GM12864 (cell line): ENCODE measurements around the gene ENKUR.
A peak's percentile ranks its signal among the peaks of the same experiment; 100 is the strongest.

Experiments used
- DNase-seq: peaks from one replicate; pipeline ENCODE4 v3.0.0-alpha.2; 2011; ENCODE audit warnings: low read depth
- H3K4me3 ChIP-seq: 2 replicates; pipeline ENCODE4 v1.5.1; 2011; ENCODE audit warnings: mild to moderate bottlenecking, low read depth, low read length, control low read depth
- TF ChIP-seq, protein P1 (sequence below): IDR thresholded peaks from 2 replicates; pipeline ENCODE4 v1.5.1; 2011; ENCODE audit warnings: low read depth, mild to moderate bottlenecking, moderate library complexity, low read length, control low read depth, inconsistent platforms; ENCODE audit errors: missing control alignments

Gene ENKUR

GRCh38 chr10:24989867-24990266, 26.1 kb downstream of the ENKUR start:
- TF ChIP-seq, protein P1, sequence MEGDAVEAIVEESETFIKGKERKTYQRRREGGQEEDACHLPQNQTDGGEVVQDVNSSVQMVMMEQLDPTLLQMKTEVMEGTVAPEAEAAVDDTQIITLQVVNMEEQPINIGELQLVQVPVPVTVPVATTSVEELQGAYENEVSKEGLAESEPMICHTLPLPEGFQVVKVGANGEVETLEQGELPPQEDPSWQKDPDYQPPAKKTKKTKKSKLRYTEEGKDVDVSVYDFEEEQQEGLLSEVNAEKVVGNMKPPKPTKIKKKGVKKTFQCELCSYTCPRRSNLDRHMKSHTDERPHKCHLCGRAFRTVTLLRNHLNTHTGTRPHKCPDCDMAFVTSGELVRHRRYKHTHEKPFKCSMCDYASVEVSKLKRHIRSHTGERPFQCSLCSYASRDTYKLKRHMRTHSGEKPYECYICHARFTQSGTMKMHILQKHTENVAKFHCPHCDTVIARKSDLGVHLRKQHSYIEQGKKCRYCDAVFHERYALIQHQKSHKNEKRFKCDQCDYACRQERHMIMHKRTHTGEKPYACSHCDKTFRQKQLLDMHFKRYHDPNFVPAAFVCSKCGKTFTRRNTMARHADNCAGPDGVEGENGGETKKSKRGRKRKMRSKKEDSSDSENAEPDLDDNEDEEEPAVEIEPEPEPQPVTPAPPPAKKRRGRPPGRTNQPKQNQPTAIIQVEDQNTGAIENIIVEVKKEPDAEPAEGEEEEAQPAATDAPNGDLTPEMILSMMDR, result no peak
- H3K4me3 ChIP-seq, result no peak overlapping the region
- no peak for DNase-seq

GRCh38 chr10:24988831-24989640, 26.9 kb downstream of the ENKUR start:
- DNase-seq, result no peak
- no peak overlapping the region for H3K4me3 ChIP-seq
- TF ChIP-seq, protein P1, result no peak

DNA sequence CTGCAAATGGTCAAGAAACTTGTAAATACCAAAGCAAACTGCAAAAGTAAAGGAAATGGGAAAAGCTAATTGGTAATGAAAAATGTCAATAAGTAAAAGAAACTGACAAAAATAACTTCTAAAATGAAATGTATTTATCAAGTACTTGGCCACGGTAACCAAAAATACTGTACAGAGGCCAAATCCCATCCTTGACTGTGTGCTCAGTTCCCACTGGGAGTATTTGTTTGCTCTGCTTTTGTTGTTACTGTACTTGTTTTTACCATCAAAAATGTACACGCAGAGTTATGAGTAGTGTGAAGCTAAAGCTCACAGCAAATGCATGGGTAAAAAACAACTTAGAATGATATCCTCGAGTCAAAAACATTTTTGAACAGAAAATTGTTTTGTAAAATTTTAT, 31.1 kb downstream of the ENKUR start:
- H3K4me3 ChIP-seq, result no peak overlapping the region
- TF ChIP-seq, protein P1, result no peak
- no peak for DNase-seq

DNA sequence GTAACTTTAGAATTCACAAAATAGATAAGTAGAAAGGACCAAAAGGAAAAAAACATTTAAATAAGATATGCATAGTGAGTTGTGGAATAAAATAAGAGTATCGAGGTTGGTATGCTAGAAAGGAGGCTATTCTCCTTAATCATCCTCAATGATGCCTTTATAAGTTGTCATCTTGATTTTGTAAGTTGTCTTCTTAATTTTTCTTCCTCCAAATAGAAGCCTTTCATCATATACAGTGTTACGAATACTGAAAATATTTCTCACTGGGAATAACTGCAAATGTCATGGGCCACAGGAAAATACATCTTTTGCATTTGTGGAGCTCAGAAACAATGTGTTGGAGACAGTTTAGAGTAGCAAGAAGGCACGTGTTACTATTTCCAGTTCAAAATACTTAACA, 32.0 kb downstream of the ENKUR start:
- TF ChIP-seq, protein P1, result no peak
- no peak for DNase-seq
- H3K4me3 ChIP-seq, result no peak overlapping the region

DNA sequence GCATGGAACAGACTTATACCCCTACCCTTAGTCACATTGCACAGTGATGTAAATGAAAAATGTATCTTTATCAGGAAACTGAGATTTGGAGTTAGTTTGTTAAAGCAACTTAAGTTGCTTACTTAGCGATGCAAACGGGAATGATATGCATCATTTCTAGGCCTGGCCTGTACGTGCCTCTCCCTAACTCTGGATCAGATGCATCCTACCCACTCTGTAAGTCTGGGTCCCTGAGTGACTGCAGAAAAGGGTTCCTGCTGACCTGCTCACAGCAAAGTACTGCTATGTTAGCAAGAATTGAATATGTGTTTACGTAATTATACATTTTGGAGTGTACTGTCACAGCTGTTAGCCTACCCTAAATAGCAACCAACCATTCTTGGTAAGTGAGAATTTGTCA, 32.8 kb downstream of the ENKUR start:
- H3K4me3 ChIP-seq, result no peak overlapping the region
- TF ChIP-seq, protein P1, result no peak
- no peak for DNase-seq

DNA sequence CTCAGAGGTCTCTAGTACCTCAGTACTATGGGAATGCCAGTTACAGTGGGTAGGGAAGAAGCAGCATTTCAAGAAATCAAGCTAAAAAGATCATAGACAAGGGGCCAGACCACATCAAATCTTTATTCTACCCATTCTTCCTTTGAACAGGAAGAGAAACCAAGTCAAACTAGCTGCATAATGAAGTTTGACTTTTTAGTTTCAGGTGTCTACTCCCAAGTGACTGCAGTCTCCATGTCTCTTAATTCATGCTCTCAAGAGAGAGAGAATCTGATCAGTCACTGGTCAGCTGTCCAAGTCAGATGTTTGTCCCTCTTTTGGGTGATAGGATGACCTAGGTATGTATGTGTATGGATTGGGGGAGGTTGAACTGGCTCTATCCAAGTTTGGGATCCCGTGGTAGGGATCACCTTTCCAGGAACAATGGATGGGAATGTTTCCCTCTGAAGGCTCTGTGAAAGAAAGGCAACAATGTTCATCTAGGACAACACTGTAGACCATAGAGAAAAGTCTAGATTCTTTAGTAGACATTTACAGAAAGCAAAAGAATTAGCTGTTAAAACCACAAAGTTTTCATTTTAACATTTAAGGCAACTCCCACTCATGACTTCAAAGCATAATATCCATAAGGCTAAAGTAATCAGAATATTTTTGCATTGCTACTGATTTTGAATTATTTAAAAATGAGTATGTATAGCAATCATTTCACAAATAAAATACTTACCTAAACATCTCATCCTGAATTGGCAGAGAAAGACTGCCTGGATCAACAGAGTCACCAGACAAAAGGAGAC, 33.4 kb downstream of the ENKUR start:
- no peak overlapping the region for H3K4me3 ChIP-seq
- TF ChIP-seq, protein P1, result no peak
- DNase-seq, result peak; percentile 12
